A549 (cell line): ENCODE measurements around the gene TPD52L1.

Experiments
- CTCF ChIP-seq: fragments of >200 bp; sonication (Bioruptor Twin); formaldehyde crosslinking; IDR thresholded peaks from 3 replicates; pipeline ENCODE4 v1.5.1; 2016
- EP300 ChIP-seq, 2 experiments: fragments of >200 bp; sonication (Bioruptor Twin); formaldehyde crosslinking; IDR thresholded peaks; 2 replicates in 1 of 2; 3 replicates in 1 of 2; pipeline ENCODE4 v1.6.1; 2016 to 2017
- ZSCAN20 ChIP-seq: fragments of 250-450 bp; sonication (Bioruptor Pico); IDR thresholded peaks from 2 replicates; pipeline ENCODE4 v1.8.0; 2022; ENCODE audit warnings: mild to moderate bottlenecking, moderate library complexity

GRCh38 chr6:125198398-125198937 lies 44.9 kb downstream of the TPD52L1 start:
- no peak for TF ChIP-seq CTCF
- no peak for TF ChIP-seq EP300 (IDR thresholded peaks at IDR 0.05)
- TF ChIP-seq ZSCAN20 (CRISPR knock-in tag) = no peak
